HepG2 (cell line): ENCODE measurements around the gene RABGGTA. TPM values are rescaled to one million over a fixed set of nuclear protein-coding genes. Genes with fewer than 3 reads are reported as not detected.

Source experiments
- ATAD3A ChIP-seq: sonication (generic); formaldehyde crosslinking; IDR thresholded peaks from 2 replicates; pipeline ENCODE4 v1.4.0; 2020; ENCODE audit warnings: missing genetic modification reagents
- ATF7-NPFF ChIP-seq: sonication (generic); formaldehyde crosslinking; IDR thresholded peaks from 2 replicates; pipeline ENCODE4 v1.8.1; 2023; ENCODE audit warnings: mild to moderate bottlenecking, low read depth, missing genetic modification reagents, moderate library complexity
- GLI4 ChIP-seq: sonication (generic); formaldehyde crosslinking; IDR thresholded peaks from 2 replicates; pipeline ENCODE4 v1.5.1; 2020; ENCODE audit warnings: missing genetic modification reagents, mild to moderate bottlenecking, moderate library complexity, borderline replicate concordance
- MATR3 ChIP-seq: sonication (generic); formaldehyde crosslinking; IDR thresholded peaks from 2 replicates; pipeline ENCODE4 v1.4.0; 2020; ENCODE audit warnings: missing genetic modification reagents
- PBX2 ChIP-seq: IDR thresholded peaks from 2 replicates; pipeline ENCODE4 v1.6.1; 2016; ENCODE audit warnings: control low read depth
- PLSCR1 ChIP-seq: sonication (generic); formaldehyde crosslinking; IDR thresholded peaks from 2 replicates; pipeline ENCODE4 v1.5.0; 2020; ENCODE audit warnings: missing genetic modification reagents, mild to moderate bottlenecking, borderline replicate concordance
- REST ChIP-seq, 2 experiments: IDR thresholded peaks; 2 replicates each; pipeline ENCODE4 v1.6.1; 2011 to 2012; ENCODE audit warnings: low read length in 2 of 2, borderline replicate concordance in 1 of 2, low read depth in 1 of 2, mild to moderate bottlenecking in 1 of 2, moderate library complexity in 1 of 2
- SP2 ChIP-seq: sonication (generic); formaldehyde crosslinking; IDR thresholded peaks from 2 replicates; pipeline ENCODE4 v1.5.1; 2020; ENCODE audit warnings: mild to moderate bottlenecking, missing genetic modification reagents
- TFDP2 ChIP-seq: sonication (generic); formaldehyde crosslinking; IDR thresholded peaks from 2 replicates; pipeline ENCODE4 v1.4.0; 2020; ENCODE audit warnings: missing genetic modification reagents
- ZNF503 ChIP-seq: sonication (generic); formaldehyde crosslinking; IDR thresholded peaks from 2 replicates; pipeline ENCODE4 v1.4.0; 2020; ENCODE audit warnings: missing genetic modification reagents
- ZNF512 ChIP-seq: sonication (generic); formaldehyde crosslinking; IDR thresholded peaks from 2 replicates; pipeline ENCODE4 v1.4.0; 2020; ENCODE audit warnings: mild to moderate bottlenecking, missing genetic modification reagents
- ZNF570 ChIP-seq: sonication (generic); formaldehyde crosslinking; IDR thresholded peaks from 2 replicates; pipeline ENCODE4 v1.4.0; 2020; ENCODE audit warnings: mild to moderate bottlenecking, missing genetic modification reagents, borderline replicate concordance
- ZNF605 ChIP-seq: sonication (generic); formaldehyde crosslinking; IDR thresholded peaks from 2 replicates; pipeline ENCODE4 v1.8.0; 2022; ENCODE audit warnings: mild to moderate bottlenecking, missing genetic modification reagents
- ZNF737 ChIP-seq: sonication (generic); formaldehyde crosslinking; IDR thresholded peaks from 2 replicates; pipeline ENCODE4 v1.5.0; 2020; ENCODE audit warnings: missing genetic modification reagents, mild to moderate bottlenecking, borderline replicate concordance
- polyA plus RNA-seq, 8 experiments: library from polyadenylated mRNA; depleted of rRNA in 3 of 8; stranded (reverse) in 7 of 8; unstranded in 1 of 8; fragments of >200 nt; fragmentation: Illumina TruSeq in 4 of 8; extraction: Trizol in 4 of 8; gene quantifications; 2 replicates each; pipeline versions ENCODE4 v1.2.1 to v1.2.3, GENCODE V29; 2011 to 2016; ENCODE audit warnings: low read depth in 4 of 8, missing spikeins in 1 of 8, mixed read lengths in 1 of 8; ENCODE audit not compliant: insufficient read depth in 1 of 8
- total RNA-seq, 5 experiments: library from RNA; depleted of rRNA; stranded (reverse); fragments of >200 nt; fragmentation: Illumina TruSeq; extraction: Trizol; gene quantifications; 2 replicates each; pipeline ENCODE4 v1.2.3, GENCODE V29; 2016; ENCODE audit warnings: low read depth in 1 of 5

Gene RABGGTA
- total and polyA plus RNA-seq, 2 of the 13 experiments (the other 11 are each of a cell fraction or from before 2014, with no cell fraction given) = 57.9 to 90.8 TPM

- TF ChIP-seq TFDP2 = no peak
- peak; percentile 66; the same call in 1 of the 2 replicates for TF ChIP-seq ZNF737 (CRISPR knock-in tag)
- no peak; the same call in 1 of the 2 replicates for TF ChIP-seq ATF7-NPFF
- peak; percentile 58 for TF ChIP-seq ZNF503 (CRISPR knock-in tag)
- peak; percentile 72 for TF ChIP-seq SP2 (CRISPR knock-in tag)
- TF ChIP-seq ZNF512 = no peak
- TF ChIP-seq ZNF605 = peak; percentile 100
- no peak for TF ChIP-seq PBX2
- TF ChIP-seq ZNF570 (CRISPR knock-in tag) = no peak
- TF ChIP-seq GLI4 (CRISPR knock-in tag) = peak; percentile 93; the same call in 1 of the 2 replicates
- TF ChIP-seq PLSCR1 (CRISPR knock-in tag) = no peak; the same call in 1 of the 2 replicates
- TF ChIP-seq ATAD3A (CRISPR knock-in tag) = no peak
- TF ChIP-seq REST (IDR thresholded peaks at IDR 0.05; ENCODE audit: borderline replicate concordance in 1 of 2, low read depth in 1 of 2, low read length in 2 of 2) = 0 out of 4 replicates have a peak, but pooled peaks of 1 of the 2 experiments have one; percentile 33
- no peak for TF ChIP-seq MATR3 (CRISPR knock-in tag)
Observed at GRCh38 chr14:24232121-24232644, 39.2 kb downstream of the RABGGTA start, which contains the start of gene NEDD8 (continued).
